GM12801 (cell line): ENCODE data around the gene PITX2.

Source experiments
- CTCF ChIP-seq: IDR thresholded peaks from one replicate; pipeline ENCODE4 v1.5.1; 2011; ENCODE audit warnings: control low read depth; ENCODE audit not compliant: insufficient read length; ENCODE audit errors: extremely low read depth

The PITX2 gene

GRCh38 chr4:110616238-110617074 lies 6.4 kb downstream of the PITX2 start:
- TF ChIP-seq CTCF: no peak

GRCh38 chr4:110615353-110616237 lies 7.3 kb downstream of the PITX2 start:
- TF ChIP-seq CTCF: no peak

- no peak for TF ChIP-seq CTCF
Observed at GRCh38 chr4:110614976-110615352, 7.9 kb downstream of the PITX2 start.

GRCh38 chr4:110614173-110614963 lies 8.5 kb downstream of the PITX2 start:
- no peak for TF ChIP-seq CTCF

- TF ChIP-seq CTCF: no peak
Observed at GRCh38 chr4:110613745-110614144, 9.1 kb downstream of the PITX2 start.

- TF ChIP-seq CTCF: no peak
Observed at GRCh38 chr4:110612631-110613269, 10.1 kb downstream of the PITX2 start.
